CD4-positive, alpha-beta T cell treated with Interleukin-15 for 1 hour (primary cell): ENCODE measurements around the gene WFDC5.
"Not testable (repeated sequence)": the region's sequence is repeated elsewhere in the genome, so short reads cannot be mapped to it uniquely, and the experiment has no call there.

ENCODE experiments used
- DNase-seq: peaks from one replicate; pipeline ENCODE4 v3.0.0-alpha.2; 2020

WFDC5 gene

DNA sequence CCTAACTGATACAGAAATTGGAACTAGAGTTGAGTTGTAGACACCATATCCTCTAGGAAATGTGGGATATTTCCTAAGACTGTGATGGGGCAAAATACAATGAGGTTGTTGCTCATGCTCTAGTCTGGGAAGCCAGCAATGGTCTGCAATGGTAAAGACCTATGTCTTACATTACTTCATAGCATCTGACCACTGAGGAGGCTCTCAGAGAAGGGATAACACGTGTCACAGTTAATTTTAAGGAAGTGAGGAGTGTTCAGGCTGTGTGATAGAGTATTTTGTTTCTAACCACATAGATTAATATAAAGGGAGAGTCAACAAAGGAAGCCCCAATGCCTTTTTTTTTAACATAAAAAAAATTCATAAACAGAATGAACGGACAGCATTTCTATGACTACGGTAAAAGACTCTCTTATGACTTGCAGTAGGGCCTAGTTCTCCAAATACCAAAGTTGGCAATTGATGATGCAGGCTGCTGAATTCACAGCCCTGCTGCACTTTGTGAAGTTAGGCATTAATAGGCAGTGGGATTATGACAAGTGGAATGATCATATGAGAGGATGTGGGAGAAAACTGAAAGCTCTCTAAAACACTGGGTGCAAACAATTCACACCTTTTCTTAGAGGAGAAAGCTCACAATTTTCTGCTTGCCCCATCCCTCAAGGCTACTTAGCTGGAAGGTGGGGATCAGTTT, 27.7 kb downstream of the WFDC5 start:
- DNase-seq: no peak

- no peak for DNase-seq
Measured at GRCh38 chr20:45085867-45086266, 29.1 kb downstream of the WFDC5 start.

GRCh38 chr20:45085289-45085688, 29.7 kb downstream of the WFDC5 start:
- no peak for DNase-seq

DNA sequence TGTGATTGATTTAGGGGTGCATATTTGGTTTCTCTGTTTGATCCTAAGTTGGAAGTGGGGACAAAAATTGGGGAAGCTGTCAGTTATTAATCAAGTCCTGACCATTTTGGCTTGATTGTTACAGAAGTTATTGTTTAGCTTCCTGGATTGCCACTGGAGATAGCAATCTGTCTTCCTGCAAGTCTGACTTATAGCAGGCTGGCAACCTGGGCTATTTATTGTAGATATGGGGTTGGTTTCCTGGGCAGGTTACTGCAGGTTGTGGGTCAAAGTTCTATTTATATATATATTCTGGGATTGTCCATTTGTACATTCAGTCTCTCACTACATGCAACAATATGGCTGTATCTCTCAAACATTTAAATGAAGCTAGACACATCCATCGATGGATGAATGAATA, 31.8 kb downstream of the WFDC5 start:
- no peak for DNase-seq

- DNase-seq: no peak
Measured at GRCh38 chr20:45082468-45082867, 32.5 kb downstream of the WFDC5 start.

- no peak for DNase-seq
Measured at GRCh38 chr20:45080867-45081624, 33.9 kb downstream of the WFDC5 start.

DNA sequence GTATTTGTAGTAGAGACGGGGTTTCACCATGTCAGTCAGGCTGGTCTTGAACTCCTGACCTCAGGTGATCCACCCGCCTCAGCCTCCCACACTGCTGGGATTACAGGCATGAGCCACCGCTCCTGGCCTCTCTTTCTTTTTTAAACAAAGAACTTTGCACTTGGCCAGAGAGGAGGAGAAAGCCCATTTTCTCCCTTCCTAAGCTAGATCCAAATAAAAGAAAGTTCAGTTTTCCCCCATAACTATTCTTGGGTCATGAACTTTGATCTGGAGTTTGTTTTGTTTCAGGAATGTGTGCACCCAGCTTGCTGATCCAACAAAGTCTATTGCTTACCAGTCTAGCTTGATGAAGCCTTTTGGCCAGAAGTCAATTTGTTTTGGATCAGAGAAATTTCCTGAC, 37.4 kb downstream of the WFDC5 start:
- DNase-seq: no peak

DNA sequence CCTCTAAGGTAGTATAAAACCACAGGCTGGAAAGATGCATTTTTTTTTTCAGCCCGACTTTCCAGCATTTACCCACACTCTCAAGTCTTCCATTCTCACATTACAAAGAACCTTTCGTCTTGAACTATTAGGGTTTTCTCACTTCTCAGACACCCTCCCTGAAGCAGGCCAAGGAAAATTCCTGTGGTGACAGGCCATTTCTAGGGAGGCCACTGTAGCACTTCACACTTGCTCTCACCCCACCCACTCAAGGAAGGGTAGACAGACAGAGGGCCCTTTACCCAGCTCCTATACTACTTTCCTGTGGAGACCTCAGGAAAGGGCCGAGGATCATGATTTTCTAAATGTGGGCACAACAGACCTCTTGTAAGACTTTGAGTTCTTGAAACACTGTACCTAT, 41.8 kb downstream of the WFDC5 start:
- no peak for DNase-seq

DNA sequence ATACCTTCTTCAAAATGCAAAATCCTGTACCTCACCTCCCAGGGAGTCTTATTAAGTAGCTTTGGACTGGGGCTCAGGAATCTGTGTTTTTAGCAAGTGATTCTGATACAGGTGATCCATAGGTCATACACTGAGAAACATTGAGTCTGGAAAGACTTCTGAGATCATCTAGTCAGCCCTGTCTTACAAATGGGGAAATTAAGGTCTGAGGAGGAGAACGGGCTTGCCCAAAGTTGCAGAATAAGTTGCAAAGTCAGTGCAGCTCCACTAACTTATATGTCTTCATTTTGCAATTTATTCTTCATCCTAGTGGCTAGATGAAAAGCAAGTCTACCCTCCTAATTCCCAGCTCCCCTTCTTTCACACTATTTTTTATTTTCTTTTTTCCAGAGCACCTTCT, 42.9 kb downstream of the WFDC5 start:
- no peak for DNase-seq

DNA sequence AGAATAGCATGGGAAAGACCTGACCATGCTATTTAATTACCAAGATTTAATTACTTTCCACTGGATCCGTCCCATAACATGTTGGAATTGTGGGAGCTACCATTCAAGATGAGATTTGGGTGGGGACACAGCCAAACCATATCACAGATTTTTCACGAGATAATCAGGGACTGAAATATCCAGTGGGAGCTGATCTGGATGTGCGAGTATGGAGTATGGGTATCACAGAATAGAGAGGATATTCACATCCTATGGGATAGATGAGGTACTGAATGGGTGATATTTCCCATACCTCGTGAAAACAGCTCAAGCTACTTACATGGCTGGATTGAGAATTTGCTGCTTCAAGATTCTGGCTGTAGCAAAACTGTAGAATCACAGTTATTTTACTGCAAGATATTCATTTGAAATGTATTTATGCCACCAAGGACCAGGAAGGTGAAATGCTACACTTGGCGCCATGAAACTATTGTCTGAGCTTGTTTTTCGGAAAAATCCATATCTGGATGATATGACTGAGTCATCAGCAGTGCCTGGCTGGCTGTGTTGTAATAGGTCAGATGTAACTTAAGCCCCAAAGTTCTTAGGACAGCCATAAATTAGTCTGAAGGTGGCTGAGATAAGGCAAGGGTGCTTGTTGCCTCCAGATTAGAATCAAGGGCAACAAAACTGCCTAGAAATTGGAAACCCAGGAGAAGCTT, 43.9 kb downstream of the WFDC5 start:
- DNase-seq: no peak

- DNase-seq: no peak
Measured at GRCh38 chr20:45069261-45069660, 45.7 kb downstream of the WFDC5 start.

DNA sequence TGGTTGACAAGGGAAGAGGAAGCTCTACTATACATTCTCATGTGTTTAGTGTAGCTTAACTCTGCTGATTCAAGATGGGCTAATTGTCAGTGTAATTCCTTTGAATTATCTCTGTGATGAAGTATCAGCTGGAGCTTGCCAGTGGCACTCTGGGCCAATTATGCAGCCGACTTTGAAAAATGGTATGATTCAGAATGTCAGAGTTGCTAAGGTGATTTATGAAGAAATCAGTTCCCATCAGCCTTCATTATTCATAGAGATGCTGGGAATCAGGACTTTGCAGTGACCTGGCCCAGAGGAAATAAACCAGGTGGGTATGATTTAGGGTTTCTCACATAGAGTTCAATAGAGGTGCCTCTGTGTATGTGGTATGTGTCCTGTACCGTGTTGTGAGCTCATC, 47.4 kb downstream of the WFDC5 start:
- no peak for DNase-seq

GRCh38 chr20:45067087-45067486, 47.9 kb downstream of the WFDC5 start:
- no peak for DNase-seq

DNA sequence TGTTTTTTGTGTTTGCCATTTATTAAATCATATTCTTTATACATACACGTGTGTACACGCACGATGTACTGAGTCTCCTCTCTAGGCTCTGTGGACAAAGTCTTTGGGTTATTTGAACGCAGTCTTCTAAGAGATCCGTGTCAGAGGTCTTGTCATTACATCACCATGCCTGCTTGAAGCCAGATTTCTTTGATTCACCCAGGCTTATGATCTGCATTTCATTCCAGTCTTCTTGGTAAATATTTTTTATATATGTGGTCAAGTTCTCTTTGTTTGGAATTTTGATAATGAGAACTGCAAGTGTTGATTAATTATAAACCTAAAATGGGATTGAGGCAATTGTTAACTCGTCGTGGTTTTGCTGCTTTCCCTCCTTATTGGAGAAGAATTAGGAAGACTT, 48.6 kb downstream of the WFDC5 start:
- no peak for DNase-seq

GRCh38 chr20:45064812-45065211, 50.2 kb downstream of the WFDC5 start:
- DNase-seq: no peak

DNA sequence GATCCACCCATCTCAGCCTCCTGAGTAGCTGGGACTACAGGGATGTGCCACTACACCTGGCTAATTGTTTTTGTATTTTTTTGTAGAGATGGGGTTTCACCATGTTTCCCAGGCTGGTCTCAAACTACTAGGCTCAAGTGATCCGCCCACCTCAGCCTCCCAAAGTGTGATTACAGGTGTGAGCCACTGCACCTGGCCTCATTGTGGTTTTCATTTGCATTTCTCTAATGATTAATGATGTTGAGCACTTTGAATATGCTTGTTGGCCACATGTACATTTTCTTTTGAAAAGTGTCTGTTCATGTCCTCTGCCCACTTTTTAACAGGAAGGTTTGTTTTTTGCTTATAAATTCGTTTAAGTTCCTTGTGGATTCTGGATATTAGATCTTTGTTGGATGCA, 51.9 kb downstream of the WFDC5 start:
- DNase-seq: not testable (repeated sequence)

DNA sequence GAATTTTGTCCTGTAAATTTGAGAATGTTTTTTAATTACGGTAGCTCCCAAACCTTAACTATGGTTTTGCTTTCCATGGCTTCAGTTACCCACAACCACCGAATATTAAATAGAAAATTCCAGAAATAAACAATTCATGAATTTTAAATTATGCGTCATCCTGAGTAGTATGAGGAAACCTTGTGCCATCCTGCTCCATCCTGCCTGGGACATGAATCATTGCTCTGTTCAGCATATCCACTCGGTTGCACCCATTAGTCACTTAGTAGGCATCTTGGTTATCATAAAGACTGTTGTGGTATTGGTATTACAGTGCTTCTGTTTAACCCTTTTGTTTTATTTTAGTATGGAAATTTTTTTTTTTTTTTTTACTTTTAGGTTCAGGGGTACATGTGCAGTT, 53.7 kb downstream of the WFDC5 start:
- no peak for DNase-seq

DNA sequence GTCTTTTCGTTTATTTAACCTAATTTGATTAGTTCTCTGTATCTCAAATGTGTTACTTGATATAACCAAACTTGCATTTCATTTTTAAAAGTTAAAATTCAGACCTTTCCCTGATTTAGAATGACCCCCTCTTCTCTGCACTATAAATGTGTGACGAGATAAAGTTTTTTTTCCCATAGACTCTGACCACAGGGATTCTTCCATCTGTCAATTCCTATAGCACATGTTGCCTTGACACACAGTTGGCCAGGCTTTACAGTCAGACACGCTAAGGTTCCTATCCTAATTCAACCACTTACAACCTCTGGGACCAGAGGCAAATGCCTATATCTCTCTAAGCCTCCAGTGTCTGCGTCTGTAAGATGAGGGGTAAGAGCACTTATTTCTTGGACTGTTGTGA, 54.7 kb downstream of the WFDC5 start:
- DNase-seq: no peak
